ENCODE results near the gene DUSP6.
"Not testable (repeated sequence)": the region's sequence is repeated elsewhere in the genome, so short reads cannot be mapped to it uniquely, and the experiment has no call there.

Gene DUSP6

DNA sequence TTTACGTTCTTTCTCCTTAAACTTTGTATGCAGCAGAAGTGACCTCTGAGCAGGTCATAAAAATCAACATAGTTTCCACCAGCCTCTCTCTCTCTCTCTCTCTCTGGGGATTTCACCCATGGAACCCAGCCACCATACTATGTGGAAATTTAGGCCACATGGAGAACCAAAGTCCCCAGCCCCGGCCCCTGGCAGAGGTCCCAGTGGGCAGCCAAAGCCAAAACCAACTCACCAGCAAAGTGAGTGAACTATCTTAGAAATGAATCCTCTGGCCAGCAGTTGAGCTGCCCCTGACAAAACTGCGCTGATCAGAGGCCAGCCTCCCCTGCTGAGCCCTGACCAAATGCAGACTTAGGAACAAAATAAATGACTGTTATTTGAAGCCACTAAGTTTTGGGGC is 9.2 kb downstream of the DUSP6 start:
- H3K4me3 ChIP-seq (ENCODE audit: low read length) = no peak overlapping the region
- TF ChIP-seq, protein P1, sequence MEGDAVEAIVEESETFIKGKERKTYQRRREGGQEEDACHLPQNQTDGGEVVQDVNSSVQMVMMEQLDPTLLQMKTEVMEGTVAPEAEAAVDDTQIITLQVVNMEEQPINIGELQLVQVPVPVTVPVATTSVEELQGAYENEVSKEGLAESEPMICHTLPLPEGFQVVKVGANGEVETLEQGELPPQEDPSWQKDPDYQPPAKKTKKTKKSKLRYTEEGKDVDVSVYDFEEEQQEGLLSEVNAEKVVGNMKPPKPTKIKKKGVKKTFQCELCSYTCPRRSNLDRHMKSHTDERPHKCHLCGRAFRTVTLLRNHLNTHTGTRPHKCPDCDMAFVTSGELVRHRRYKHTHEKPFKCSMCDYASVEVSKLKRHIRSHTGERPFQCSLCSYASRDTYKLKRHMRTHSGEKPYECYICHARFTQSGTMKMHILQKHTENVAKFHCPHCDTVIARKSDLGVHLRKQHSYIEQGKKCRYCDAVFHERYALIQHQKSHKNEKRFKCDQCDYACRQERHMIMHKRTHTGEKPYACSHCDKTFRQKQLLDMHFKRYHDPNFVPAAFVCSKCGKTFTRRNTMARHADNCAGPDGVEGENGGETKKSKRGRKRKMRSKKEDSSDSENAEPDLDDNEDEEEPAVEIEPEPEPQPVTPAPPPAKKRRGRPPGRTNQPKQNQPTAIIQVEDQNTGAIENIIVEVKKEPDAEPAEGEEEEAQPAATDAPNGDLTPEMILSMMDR (IDR thresholded peaks at IDR 0.05; ENCODE audit: insufficient read depth, low read depth, low read length, missing control alignments) = no peak
- no peak for DNase-seq (ENCODE audit: low read depth)

DNA sequence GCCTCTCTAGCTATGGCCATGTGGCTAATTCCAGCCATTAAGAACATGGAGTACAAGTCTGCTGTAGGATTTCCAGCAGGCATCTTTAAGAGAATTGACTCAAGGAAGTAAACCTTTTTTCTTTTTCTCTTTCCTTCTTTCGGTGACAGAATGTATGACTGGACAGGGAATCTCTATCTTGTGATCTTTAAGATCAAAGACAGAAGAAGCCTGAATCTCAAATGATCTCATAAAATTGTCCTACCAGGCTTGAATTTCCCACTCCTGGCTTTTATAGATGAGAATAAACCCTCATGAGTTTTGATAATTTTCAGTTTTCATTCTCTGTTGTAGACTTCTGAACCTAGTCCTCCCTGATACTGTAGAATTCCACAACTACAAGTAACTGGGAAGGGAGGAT is 11.4 kb downstream of the DUSP6 start:
- H3K4me3 ChIP-seq (ENCODE audit: low read length) = no peak overlapping the region
- TF ChIP-seq, protein P1 (IDR thresholded peaks at IDR 0.05; ENCODE audit: insufficient read depth, low read depth, low read length, missing control alignments) = no peak
- no peak for DNase-seq (ENCODE audit: low read depth)

DNA sequence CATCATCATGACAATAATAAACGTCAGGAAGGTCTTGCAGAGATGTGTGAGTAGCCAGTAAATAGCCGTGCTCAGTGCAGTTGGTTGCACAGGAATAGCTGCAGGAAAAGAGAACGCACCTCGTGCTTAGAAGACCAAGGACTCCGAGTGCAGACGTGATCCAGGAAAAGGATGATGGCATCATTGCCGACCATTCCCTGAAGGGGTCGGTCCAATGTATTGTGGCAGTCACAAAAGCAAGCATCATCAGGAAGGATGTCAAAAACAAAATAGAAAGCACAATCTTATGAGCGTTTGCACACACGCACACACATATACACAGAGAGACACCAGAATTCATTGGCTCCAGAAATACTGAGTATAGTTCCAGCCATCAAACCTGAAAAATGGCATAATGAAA is 12.8 kb downstream of the DUSP6 start:
- TF ChIP-seq, protein P1 (IDR thresholded peaks at IDR 0.05; ENCODE audit: insufficient read depth, low read depth, low read length, missing control alignments) = no peak
- H3K4me3 ChIP-seq (ENCODE audit: low read length) = no peak overlapping the region
- DNase-seq (ENCODE audit: low read depth) = no peak

DNA sequence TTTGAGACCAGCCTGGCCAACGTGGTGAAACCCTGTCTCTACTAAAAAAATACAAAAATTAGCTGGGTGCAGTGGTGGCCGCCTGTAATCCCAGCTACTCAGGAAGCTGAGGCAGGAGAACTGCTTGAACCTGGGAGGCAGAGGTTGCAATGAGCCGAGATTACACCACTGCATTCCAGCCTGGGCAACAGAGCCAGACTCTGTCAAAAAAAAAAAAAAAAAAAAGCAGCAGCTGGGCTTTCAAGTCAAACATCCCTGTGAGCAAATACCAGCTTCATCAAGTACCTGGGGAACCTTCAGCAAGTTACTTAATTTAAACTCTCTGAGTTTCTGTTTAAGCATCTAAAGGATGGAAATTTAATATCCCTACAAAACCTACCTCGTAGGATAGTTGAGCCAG is 15.2 kb downstream of the DUSP6 start:
- not testable (repeated sequence) for DNase-seq (ENCODE audit: low read depth); H3K4me3 ChIP-seq (ENCODE audit: low read length)

GRCh38 chr12:89335452-89336244 is 16.7 kb downstream of the DUSP6 start:
- TF ChIP-seq, protein P1 (IDR thresholded peaks at IDR 0.05; ENCODE audit: insufficient read depth, low read depth, low read length, missing control alignments) = no peak
- no peak overlapping the region for H3K4me3 ChIP-seq (ENCODE audit: low read length)
- no peak for DNase-seq (ENCODE audit: low read depth)

DNA sequence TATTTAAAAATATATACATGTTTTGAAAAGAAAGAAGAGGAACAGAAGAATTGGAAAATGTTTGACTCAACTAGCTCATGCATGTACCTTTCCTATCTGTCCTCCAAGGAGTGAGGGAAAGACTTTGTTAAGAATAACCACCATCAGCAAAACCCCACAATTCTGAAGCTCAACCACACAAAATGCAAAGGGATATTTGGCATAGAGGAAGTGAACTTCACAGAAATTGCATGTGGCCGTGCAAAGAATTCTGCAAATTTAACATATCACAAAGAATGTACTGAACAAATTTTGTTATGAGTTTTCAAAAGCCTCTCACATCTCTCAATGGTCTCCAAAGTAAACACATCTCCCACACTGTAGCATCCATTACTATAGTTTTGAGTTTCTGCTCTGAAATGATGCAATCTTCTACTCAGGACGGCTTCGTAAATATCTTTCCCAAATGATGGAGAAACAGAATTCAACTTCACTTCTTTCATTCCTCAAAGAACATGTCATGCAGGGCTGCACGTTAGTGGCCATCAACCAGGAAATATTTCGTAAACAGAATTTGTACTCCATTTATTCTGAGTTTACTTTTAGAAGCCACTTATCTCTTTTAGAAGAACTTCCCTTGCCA is 17.6 kb downstream of the DUSP6 start:
- H3K4me3 ChIP-seq (ENCODE audit: low read length) = no peak overlapping the region
- DNase-seq (ENCODE audit: low read depth) = no peak

DNA sequence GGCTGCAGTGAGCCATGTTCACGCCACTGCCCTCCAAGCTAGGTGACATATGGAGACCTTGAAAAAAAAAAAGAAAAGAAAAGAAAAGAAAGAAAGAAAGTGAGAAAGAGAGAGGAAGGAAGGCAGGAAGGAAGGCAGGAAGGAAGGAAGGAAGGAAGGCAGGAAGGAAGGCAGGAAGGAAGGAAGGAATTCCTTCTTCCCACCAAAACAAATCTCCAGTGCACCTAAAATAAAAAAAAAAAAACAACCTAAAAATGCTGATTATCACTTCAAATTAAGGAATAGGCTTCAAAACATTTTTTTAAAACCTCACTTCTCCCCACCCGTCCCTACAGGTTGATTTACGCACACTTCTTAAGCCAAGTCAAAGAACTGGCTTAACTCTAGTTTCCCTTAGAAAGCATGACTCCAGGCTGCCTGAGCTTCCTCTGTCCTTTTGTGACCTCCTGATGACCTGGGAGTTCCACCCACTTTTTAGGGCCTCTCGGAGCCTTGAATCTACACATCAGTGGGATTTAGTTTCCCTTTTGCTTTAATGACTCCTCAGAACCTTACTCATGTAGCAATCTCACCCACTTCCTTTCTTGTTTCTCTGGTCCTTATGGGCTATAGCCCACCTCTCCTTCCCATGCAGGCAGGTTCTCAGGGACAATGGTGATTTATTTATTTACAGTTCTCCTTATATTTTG is 18.6 kb downstream of the DUSP6 start:
- TF ChIP-seq, protein P1 (IDR thresholded peaks at IDR 0.05; ENCODE audit: insufficient read depth, low read depth, low read length, missing control alignments) = no peak
- DNase-seq (ENCODE audit: low read depth) = no peak
- no peak overlapping the region for H3K4me3 ChIP-seq (ENCODE audit: low read length)

More for the DNA sequence above, 17.6 kb downstream of the DUSP6 start:
- TF ChIP-seq, protein P1 (IDR thresholded peaks at IDR 0.05; ENCODE audit: insufficient read depth, low read depth, low read length, missing control alignments) = no peak

Measured in epithelial cell of esophagus (primary cell).